Measurements from ENCODE around the gene XAGE2. TPM values are rescaled to one million over a fixed set of nuclear protein-coding genes. Genes with fewer than 3 reads are reported as not detected.

Gene XAGE2
- total and polyA plus RNA-seq, 9 of the 15 experiments (the other 6 are each of a cell fraction or from before 2014, with no cell fraction given): 0.14 to 0.36 (median 0.21) TPM; not detected in 6

GRCh38 chrX:52346174-52347165, 22.4 kb upstream of the XAGE2 start (continued):
- TF ChIP-seq MITF (IDR thresholded peaks at IDR 0.05): no peak
- no peak for TF ChIP-seq RFX1 (IDR thresholded peaks at IDR 0.05)
- TF ChIP-seq RUNX1 (IDR thresholded peaks at IDR 0.05; ENCODE audit: low read depth): no peak
- no peak for TF ChIP-seq GABPA (tag; conservative IDR thresholded peaks at IDR 0.05; ENCODE audit: low read depth)
- TF ChIP-seq RBM25 (IDR thresholded peaks at IDR 0.05; ENCODE audit: low read depth, low read length, severe bottlenecking): peak; percentile 75
- TF ChIP-seq ATF3 (IDR thresholded peaks at IDR 0.05): peak; percentile 76
- no peak for TF ChIP-seq ATF3 (CRISPR knock-in tag; conservative IDR thresholded peaks at IDR 0.05)
- TF ChIP-seq DLX4 (CRISPR knock-in tag; IDR thresholded peaks at IDR 0.05): no peak
- no peak for TF ChIP-seq ZNF175 (CRISPR knock-in tag; IDR thresholded peaks at IDR 0.05; ENCODE audit: low read depth)
- TF ChIP-seq HMBOX1 (IDR thresholded peaks at IDR 0.05): no peak
- no peak for TF ChIP-seq CEBPG (CRISPR knock-in tag; IDR thresholded peaks at IDR 0.05)
- TF ChIP-seq CEBPG (tag; conservative IDR thresholded peaks at IDR 0.05 in 1 of 2, IDR thresholded peaks at IDR 0.05 in 1 of 2): peak in 1 of 2 experiments; percentile 35; a peak in 1 of 4 replicates
- TF ChIP-seq HDAC8 (tag; IDR thresholded peaks at IDR 0.05): no peak
- no peak for TF ChIP-seq NRF1 (conservative IDR thresholded peaks at IDR 0.05 in 1 of 2, IDR thresholded peaks at IDR 0.05 in 1 of 2)
- no peak for TF ChIP-seq TBP (optimal IDR thresholded peaks at IDR 0.05; ENCODE audit: low read depth, low read length)
- TF ChIP-seq FOSL1 (tag; conservative IDR thresholded peaks at IDR 0.05): peak; percentile 87
- no peak for TF ChIP-seq SLC30A9 (CRISPR knock-in tag; IDR thresholded peaks at IDR 0.05)
- TF ChIP-seq SAP30 (IDR thresholded peaks at IDR 0.05; ENCODE audit: borderline replicate concordance, insufficient read depth, low read depth, low read length, poor library complexity, severe bottlenecking): no peak
- TF ChIP-seq BCOR (IDR thresholded peaks at IDR 0.05): peak; percentile 78
- TF ChIP-seq ZNF217 (CRISPR knock-in tag; IDR thresholded peaks at IDR 0.05): no peak
- no peak for TF ChIP-seq SPI1 (IDR thresholded peaks at IDR 0.05; ENCODE audit: borderline replicate concordance, low read depth, low read length)
- no peak for TF ChIP-seq ELK3 (CRISPR knock-in tag; IDR thresholded peaks at IDR 0.05)
- 0 out of 4 replicates have a peak, but pooled peaks of 1 of the 2 experiments have one; percentile 9 for TF ChIP-seq KDM1A (IDR thresholded peaks at IDR 0.05)
